ENCODE data around the gene HMGB1. TPM values are rescaled to one million over a fixed set of nuclear protein-coding genes. Genes with fewer than 3 reads are reported as not detected.
"Not testable (repeated sequence)": the region's sequence is repeated elsewhere in the genome, so short reads cannot be mapped to it uniquely, and the experiment has no call there.

The HMGB1 gene
- total RNA-seq, 4 donors from 2014 or later, result 223 to 629 (median 402) TPM

- intact Hi-C loops (cut with DNase I; ENCODE audit: low total_unique reads), result no loop called here
- no peaks in the 10 kb centered on the region for H3K4me1 ChIP-seq
- H3K27ac ChIP-seq, result no peak overlapping the region
- DNase-seq, result no peak
- TF ChIP-seq POLR2A (IDR thresholded peaks at IDR 0.05), result no peak
- no peak for TF ChIP-seq CTCF (IDR thresholded peaks at IDR 0.05)
- H3K9me3 ChIP-seq, result no peaks in the 10 kb centered on the region
- H3K36me3 ChIP-seq, result no peaks in the 10 kb centered on the region
- no peaks in the 10 kb centered on the region for H3K27me3 ChIP-seq
- H3K4me3 ChIP-seq, result no peak overlapping the region
These were observed 15.7 kb downstream of the HMGB1 start for GRCh38 chr13:30450066-30450465.

GRCh38 chr13:30448441-30448840, 17.3 kb downstream of the HMGB1 start:
- Histone ChIP-seq H3K4me1 (no peaks in the 10 kb centered on the region), H3K27ac (no peak overlapping the region), H3K9me3 (no peaks in the 10 kb centered on the region), H3K4me3 (no peak overlapping the region), H3K27me3 (no peaks in the 10 kb centered on the region), H3K36me3 (no peaks in the 10 kb centered on the region)
- DNase-seq, result no peak
- TF ChIP-seq POLR2A (IDR thresholded peaks at IDR 0.05) (no peak), CTCF (IDR thresholded peaks at IDR 0.05) (no peak)
- intact Hi-C loops (cut with DNase I; ENCODE audit: low total_unique reads), result loop anchor here (10.0 kb wide), 1 partner anchor 54 kb away; no protein-coding TSS in a partner anchor

- peak overlapping the region; percentile 80 to 81 for H3K27ac ChIP-seq
- H3K27me3 ChIP-seq, result no peaks in the 10 kb centered on the region
- H3K9me3 ChIP-seq, result no peaks in the 10 kb centered on the region
- TF ChIP-seq CTCF (IDR thresholded peaks at IDR 0.05) (no peak), POLR2A (IDR thresholded peaks at IDR 0.05) (no peak)
- H3K4me1 ChIP-seq, result no peaks in the 10 kb centered on the region
- intact Hi-C loops (cut with DNase I; ENCODE audit: low total_unique reads), result loop anchor here (10.0 kb wide), 1 partner anchor 51 kb away; no protein-coding TSS in a partner anchor
- H3K4me3 ChIP-seq, result peak overlapping the region; percentile 28
- no peak for DNase-seq
- no peaks in the 10 kb centered on the region for H3K36me3 ChIP-seq
These were observed 19.6 kb downstream of the HMGB1 start for GRCh38 chr13:30446126-30446500.

GRCh38 chr13:30443957-30444404, 21.8 kb downstream of the HMGB1 start:
- DNase-seq, result no peak
- no peak overlapping the region for H3K27ac ChIP-seq
- H3K27me3 ChIP-seq, result no peaks in the 10 kb centered on the region
- H3K9me3 ChIP-seq, result no peaks in the 10 kb centered on the region
- intact Hi-C loops (cut with DNase I; ENCODE audit: low total_unique reads), result loop anchor here (10.0 kb wide), 1 partner anchor 49 kb away; no protein-coding TSS in a partner anchor
- TF ChIP-seq POLR2A (IDR thresholded peaks at IDR 0.05), result no peak
- no peak for TF ChIP-seq CTCF (IDR thresholded peaks at IDR 0.05)
- H3K36me3 ChIP-seq, result no peaks in the 10 kb centered on the region
- H3K4me3 ChIP-seq, result no peak overlapping the region
- H3K4me1 ChIP-seq, result no peaks in the 10 kb centered on the region

GRCh38 chr13:30443491-30443890, 22.2 kb downstream of the HMGB1 start:
- DNase-seq, H3K9me3 ChIP-seq, H3K4me3 ChIP-seq, H3K36me3 ChIP-seq, H3K27me3 ChIP-seq, H3K4me1 ChIP-seq, H3K27ac ChIP-seq: not testable (repeated sequence)
- intact Hi-C loops (cut with DNase I; ENCODE audit: low total_unique reads), result loop anchor here (10.0 kb wide), 1 partner anchor 49 kb away; no protein-coding TSS in a partner anchor

GRCh38 chr13:30442926-30443325, 22.8 kb downstream of the HMGB1 start:
- H3K36me3 ChIP-seq, result no peaks in the 10 kb centered on the region
- no peaks in the 10 kb centered on the region for H3K4me1 ChIP-seq
- DNase-seq, result no peak
- H3K9me3 ChIP-seq, result no peaks in the 10 kb centered on the region
- no peak overlapping the region for H3K4me3 ChIP-seq
- intact Hi-C loops (cut with DNase I; ENCODE audit: low total_unique reads), result loop anchor here (10.0 kb wide), 1 partner anchor 48 kb away; no protein-coding TSS in a partner anchor
- H3K27ac ChIP-seq, result no peak overlapping the region
- no peak for TF ChIP-seq POLR2A (IDR thresholded peaks at IDR 0.05)
- no peak for TF ChIP-seq CTCF (IDR thresholded peaks at IDR 0.05)
- no peaks in the 10 kb centered on the region for H3K27me3 ChIP-seq

Data from uterus (tissue), 4 donors.